Stimulated activated CD4-positive, alpha-beta T cell treated with anti-CD3 and anti-CD28 coated beads, Interleukin-12 subunit alpha, Interleukin-12 subunit beta, amount 100 ng/mL, for 4 hours (primary cell): Measurements from ENCODE around the gene BRF1.
"Not testable (repeated sequence)": the region's sequence is repeated elsewhere in the genome, so short reads cannot be mapped to it uniquely, and the experiment has no call there.

Experiments
- DNase-seq: peaks from one replicate; pipeline ENCODE4 v3.0.0-alpha.2; 2020

The BRF1 gene

DNA sequence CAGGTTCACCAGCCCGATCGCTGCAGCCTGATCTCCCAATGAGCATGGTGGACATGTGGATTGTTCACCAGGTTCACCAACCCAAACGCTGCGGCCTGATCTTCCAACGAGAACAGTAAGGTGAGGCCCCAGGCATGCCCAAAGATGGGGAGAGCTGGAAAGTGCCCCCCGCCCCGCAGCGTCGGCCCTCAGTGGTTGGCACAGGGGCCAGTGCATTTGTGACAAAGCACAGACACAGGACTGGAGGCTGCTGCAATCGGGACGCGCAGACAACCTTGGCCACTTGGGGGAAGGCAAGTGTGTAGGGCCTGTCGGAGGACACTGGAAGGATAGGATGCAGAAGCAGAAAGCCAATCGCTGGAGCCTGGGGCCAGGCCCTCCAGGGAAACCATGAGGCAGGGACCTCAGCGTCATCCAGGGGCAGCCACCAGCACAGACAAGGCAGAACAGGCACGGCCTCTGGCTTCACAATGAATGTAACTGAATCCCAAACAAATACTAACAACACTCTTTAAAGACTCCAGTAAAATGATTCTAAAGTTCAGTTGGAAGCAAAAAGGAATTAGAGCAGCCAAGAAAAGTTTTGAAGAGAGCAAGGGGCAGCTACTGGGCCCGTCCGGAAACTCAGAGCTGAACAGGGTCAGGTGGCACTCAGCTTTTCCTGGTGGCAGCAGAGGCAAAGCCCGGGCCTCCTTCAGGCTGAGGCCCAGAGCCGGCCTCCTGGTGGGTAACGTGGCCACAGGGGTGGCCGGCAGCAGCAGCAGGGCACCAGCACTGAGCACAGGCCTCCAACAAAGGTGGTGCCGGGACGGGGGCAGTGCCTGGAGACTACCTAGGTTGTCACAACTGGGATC is 13.3 kb downstream of the BRF1 start:
- no peak for DNase-seq

DNA sequence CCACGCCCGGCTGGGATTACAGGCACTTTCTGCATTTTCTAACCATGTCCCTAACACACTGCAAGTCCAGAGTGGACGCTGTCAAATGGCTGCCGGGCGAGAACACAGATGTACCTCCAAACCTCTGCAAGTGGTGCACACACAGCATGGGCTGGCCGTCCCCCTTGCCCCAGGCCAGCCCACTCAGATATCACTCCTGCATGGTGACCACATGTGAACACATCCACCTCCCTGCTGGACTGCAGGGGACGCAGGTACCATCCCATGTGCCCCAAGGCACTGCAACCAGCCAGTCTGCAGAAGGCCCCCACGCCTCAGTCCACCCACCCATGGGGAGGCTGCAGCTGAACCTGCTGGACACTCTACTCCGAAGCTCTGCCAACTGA is 14.0 kb downstream of the BRF1 start:
- no peak for DNase-seq

DNA sequence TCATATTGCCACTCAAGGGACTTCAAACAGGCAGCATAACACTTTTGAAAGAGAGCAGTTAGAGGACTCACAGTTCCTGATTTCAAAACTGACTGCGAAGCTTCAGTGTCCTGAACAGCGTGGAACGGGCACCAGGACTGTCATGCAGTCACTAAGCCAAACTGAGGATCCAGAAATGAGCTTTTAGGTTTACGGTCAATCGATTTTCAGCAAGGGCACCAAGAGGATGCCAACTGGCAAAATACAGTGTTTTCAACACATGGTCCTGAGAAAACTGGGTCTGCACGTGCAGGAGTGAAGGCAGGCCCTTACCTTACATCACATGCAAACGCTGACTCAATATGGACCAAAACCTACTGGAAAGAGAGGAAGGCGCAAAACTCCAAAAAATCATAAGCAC is 15.6 kb downstream of the BRF1 start:
- no peak for DNase-seq

DNA sequence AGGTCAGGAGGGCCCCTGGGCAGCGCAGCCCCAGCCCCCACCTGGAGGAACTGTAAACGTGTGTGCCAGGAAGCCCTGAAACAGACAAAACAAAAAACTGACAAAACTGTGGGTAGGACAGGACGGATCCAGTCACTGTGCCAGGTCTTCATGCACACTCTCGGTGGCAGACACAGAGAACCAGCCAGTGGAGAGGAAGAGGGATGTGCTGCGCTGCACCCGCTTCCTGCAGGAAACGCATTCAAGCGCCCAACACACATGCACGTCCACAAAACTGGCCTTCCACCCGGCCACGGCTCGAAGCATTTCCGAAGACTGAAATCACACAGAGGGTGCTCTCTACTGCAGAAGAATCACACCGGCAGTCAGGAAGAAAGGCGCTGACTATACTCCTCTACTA is 16.9 kb downstream of the BRF1 start:
- no peak for DNase-seq

DNA sequence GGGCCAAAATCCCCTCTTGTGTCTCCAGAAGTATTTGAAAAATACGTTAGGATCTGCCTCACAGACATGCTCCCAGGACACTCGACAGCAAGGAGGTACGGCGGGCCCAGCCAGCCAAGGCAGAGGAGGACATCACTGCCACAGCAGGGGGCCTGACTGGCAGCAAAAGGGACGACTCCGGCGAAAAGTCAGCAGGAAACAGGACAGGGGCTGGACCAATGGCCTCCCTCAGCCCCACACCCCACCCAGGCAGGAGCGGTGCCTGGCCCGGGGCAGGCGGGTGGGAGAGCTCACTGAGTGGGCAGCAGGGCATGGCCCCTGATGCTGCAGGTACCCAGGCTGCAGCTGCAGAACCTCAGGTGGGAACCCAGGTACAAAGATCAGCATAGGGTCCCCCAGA is 17.8 kb downstream of the BRF1 start:
- DNase-seq = no peak

DNA sequence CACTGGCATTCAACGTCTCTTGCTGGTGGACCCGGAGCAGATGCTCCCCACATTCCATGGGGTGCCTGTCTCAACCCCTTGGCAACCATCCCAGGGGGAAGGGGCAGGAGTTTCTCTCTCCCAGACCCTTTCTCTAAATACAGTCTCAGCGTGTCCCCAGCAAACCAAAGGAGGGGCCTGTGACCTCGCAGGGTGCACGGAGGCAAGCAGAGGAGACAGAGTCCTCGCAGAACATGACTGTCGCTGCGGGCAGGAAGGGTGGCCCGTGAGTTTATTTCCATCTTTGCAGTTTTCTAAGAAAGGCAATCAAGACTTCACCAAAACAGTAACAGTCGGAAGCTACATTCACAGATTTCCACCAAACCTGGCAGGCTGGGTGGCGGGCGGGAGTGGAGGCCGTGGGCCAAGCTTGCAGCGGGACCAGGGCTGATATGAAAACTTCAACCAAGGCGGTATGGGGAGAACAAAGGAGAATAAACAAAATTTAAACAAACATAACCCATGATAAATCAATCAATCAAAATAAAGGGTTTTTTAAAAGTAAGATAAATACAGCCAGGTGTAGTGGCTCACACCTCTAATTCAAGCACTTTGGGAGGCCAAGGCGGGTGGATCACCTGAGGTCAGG is 18.6 kb downstream of the BRF1 start:
- no peak for DNase-seq

DNA sequence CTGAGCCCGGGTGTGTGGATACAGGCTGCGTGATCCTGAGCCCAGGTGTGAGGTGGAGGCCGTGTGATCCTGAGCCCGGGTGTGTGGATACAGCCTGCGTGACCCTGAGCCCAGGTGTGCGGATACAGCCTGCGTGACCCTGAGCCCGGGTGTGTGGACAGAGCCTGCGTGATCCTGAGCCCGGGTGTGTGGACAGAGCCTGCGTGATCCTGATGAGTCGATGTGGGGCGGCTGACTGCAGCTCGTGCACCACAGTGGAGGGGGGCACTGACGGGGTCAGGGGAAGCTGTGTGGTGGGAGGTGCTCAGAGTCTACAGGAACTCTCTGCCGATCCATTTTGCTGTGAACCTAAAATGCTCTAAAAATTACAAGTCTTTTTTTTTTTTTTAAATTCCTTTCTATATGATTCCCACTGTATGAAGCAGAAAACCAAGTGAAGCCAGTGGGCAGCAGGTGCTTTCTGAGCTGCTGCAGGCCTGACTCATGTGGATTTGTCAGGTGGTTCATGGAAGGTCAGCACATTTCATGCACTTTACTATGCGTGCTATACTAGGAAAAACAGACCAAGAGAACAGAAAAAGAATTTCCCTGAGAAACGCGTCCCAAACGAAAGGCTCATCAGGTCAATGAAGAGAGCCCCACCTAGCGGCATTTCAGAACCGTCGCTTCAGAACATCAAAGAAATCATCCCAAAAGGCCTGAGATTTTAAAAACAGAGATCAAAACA is 19.3 kb downstream of the BRF1 start:
- DNase-seq = no peak

DNA sequence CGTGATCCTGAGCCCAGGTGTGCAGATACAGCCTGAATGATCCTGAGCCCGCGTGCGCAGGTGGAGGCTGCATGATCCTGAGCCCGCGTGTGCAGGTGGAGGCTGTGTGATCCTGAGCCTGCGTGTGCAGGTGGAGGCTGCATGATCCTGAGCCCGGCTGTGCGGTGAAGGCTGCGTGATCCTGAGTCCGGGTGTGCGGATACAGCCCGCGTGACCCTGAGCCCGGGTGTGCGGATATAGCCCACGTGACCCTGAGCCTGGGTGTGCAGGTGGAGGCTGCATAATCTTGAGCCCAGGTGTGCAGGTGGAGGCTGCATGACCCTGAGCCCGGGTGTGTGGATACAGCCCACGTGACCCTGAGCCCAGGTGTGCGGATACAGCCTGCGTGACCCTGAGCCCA is 20.3 kb downstream of the BRF1 start:
- DNase-seq = no peak

DNA sequence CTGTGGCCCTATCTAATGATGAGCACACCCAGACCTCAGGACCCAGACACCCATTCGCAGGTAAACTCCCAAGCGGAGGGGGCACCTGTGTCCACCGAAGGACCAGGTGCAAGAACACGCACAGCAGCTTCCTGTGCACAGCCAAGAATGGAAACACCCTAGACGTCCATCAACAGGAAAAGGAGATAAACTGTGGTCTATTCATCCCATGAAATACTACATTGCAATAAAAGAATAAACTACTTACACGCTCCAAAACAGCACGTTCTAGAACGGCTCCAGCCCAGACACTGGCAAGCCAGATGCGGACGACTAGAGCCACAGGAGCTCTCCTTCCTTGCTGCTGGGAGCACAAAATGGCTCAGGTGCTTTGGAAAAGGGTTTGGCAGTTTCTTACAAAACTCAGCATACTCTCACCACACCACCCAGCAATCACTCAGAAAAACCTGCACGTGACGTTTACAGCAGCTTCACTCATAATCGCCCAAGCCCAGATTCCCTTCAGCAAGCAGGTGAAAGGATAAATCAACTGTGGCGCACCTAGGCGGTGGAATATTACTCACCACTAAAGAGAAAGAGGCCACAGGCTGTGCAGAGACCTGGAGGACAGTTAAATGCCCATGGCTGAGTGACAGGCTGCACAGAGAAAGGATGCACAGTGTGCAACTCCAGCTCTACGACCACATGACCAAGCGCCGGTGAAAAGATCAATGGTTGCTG is 21.0 kb downstream of the BRF1 start:
- DNase-seq = no peak

DNA sequence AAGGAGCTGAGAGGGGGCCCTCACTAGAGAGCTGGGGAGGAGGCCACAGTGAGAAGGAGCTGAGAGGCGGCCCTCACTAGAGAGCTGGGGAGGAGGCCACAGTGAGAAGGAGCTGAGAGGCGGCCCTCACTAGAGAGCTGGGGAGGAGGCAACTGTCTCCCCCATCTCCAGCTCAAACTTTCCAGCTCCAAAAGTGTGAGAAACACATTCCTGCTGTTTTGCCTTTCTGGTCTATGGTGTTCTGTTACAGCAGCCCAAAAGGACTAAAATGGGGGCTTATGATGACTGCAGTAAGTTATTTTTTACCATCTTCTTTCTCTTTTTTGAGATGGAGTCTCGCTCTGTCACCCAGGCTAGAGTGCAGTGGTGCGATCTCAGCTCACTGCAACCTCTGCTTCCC is 23.4 kb downstream of the BRF1 start:
- DNase-seq = not testable (repeated sequence)

DNA sequence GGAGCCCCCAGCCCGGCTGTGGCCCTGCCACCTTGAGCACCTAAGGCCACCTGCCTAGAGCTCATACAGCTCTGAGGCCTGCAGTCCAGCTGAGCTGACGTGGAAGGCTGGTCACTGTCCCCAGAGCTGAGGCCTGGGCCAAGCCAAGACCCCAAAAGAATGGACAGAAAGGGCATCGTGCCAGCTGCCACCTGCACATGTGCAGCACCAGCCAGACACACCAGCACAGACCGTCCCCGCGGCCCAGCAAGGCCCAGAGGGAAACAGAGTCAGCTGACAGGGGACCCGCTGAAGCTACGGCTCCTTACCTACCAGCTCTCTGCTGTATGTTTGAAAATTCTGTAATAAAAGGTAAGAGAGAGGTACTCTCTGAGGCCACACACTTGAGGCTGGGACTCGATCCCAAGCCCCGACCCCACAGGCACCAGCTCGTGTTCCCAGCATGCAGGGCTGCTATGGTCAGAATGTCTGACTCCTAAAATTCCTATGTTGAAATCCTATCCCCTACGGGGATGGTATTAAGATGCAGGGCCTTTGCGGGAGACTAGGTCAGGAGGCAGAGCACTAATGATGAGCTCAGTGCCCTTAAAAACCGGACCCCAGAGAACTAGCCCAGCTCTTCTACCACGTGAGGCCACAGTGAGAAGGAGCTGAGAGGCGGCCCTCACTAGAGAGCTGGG is 25.4 kb downstream of the BRF1 start:
- DNase-seq = no peak

DNA sequence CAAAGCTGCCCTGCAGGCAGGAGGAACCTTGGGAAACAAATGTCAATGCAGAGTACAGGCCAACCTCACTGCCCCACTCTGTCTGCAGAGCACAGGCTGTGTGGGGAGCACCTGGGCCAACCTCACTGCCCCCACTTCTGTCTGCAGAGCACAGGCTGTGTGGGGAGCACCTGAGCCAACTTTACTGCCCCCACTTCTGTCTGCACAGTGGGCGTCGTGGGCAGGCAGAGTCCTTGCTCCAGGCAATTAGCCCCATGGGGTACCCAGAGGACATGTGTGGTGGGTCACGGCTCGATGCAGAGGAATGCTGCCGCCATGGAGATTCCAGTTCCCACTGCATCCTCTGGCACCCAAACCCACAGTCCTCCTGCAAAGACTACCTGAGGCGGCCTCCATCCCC is 26.2 kb downstream of the BRF1 start:
- DNase-seq = no peak

DNA sequence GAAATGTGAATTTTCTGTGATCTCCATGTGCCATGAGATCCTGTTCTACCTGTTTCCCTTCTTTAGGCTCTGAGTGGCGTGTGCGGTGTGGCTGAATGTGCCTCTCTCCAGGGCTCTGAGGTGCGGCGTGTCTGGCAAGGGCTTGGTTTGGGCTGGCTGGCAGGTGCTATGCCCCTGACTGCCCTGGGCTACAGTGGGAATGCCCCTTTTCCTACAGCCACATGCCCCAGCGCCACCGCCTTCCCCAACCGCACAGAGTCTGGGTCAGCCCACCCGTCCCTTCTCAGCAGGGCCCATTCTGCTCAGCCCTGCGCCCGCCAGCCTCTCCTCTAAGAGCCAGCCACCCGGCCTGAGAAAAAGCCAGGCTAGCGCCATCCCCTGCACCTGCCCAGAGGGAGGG is 27.7 kb downstream of the BRF1 start:
- no peak for DNase-seq

DNA sequence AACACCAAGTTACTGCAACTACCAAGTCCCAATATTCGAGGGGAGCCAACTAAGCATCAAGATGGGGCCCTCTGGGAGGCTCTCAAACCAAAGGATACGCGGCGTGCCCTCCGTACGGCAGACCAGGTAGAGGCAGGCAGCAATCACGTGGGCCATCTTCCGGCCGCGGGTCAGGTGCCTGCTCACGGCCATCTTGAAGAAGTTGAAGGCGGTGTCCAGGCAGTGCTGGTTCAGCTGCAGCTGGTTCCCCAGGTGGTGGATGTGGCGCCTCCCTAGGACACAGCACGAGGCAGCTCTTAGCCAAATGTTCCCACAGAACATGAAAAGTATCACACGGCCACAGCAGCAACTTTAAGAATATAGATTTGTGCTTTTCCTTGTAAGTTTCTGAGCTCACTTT is 28.2 kb downstream of the BRF1 start:
- no peak for DNase-seq

DNA sequence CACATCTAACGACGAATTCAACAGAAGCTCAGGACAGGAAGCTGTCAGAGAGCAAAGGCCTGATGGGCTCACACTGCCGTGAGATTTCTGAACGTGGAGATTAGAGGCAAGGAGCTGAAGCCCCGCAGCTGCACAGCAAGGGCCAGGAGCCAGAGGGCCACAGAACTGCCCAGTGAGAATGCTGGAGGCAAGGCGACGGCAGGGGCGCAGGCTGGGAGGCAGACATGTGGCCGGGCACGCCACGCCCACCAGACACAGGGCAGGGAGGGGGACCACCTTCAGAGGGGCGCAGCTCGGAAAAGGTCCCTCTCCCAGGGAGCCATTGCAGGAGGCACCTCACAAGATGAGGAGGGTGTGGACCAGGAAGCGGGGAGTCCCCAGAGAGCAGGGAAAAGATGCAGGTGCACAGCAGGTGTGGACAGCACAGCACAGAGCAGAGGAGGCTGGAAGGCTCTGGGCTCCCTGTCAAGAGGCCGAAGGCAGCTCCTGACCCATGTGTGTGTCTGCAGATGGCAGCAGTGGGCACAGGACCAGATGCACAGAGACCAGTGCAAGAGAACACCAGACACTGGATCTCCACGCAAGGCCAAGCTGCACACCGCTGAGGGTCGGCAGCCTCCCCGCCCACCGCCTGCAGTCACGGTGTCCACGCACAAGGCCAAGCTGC is 29.4 kb downstream of the BRF1 start:
- no peak for DNase-seq

DNA sequence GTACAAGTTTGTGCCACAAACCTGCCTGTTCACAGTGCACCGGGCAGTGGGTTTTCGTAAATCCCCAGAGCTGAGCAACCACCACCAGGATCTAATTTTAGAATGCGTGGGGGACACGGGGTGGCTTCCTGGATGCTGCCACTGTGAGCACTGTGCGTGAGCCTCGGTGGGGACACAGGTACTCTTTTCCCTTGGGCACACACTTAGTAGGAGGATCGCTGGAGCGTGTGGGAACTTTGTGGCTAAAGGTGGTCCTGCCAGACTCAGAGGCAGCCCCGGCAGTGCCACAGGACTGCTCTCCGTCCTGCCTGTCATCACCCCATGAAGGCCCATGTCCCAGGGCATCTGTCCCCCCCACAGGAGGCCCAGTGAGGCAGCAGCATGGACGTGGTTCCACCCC is 31.4 kb downstream of the BRF1 start:
- no peak for DNase-seq

DNA sequence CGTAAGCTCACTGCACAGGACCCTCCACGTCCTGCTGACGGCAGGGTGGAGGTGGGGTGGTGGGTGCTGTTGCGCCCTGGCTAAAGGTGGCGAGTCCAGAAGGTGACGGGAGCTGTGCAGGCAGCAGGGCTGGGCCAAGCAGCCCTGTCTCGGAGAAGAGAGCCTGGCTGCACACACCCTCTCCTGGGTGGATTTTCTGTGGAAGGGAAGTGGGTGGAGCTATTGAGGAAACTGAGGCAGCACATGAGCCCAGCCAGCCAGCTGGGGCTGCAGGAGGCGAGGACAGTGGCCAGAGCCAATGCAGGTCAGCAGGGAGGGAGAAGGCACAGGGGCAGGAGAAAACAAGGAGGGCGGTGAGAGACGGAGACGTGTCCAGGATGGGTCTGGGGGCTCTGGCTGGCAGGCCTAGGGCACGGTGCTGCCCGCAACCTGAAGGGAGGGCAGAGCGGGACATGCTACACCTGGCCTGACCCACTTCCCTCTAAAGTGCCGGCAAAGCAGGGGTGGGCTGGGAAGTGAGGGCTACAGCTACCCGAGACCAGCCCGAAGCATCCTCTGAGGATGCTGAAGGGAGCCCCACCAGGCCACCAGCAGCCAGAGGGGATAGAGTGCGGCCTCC is 32.0 kb downstream of the BRF1 start:
- DNase-seq = no peak

DNA sequence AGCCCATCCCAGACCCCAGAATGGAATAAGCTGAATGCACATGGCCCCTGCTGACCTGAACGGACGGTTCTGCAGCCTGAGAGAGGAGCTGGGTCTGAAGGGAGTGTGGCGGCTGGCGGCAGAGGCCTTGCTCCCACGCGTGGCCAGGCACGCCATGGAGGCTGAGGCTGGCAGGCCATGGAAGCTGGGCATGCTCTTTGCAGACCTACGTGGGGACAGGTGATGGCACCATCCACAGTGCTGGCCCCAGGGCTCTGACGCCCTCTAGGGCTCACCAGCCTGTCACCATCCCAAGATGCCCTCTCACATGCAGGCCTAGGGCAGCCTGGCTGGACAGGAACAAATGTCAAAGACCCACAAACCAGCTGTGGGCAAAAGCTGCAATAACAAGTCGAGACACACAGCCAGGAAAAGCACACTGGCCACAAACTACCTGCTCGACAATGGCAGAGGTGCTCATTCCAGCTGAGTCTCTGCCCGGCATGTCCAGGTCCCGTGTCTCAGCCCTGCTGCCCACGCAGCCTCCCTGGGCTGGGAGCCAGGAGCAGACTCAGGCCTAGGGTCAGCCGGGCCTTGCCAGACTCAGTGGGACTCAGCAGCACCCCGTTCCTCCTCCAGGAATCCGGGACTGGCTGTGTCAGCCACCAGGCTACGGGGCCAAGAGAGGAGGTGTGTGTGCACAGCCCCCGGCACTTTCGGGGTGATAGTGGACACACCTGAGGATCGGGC is 32.8 kb downstream of the BRF1 start:
- DNase-seq = no peak

DNA sequence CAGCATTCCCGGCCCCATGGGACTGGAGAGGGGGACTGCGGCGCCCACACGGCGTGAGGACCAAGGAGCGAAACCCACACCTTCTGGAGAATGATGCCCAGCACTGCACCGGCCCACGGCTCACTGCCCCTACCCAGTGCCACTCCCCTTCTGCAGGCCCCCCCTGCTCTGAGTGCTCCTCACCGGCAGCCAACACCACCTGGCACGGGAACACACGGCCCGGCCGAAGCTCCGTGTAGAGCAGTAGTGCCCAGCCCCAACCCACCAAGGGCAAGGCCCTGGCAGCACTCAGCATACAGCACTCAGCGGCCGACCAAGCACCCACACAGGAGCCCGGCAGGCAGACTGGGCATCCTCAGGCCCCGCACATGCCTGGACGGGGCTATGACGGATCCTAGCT is 39.0 kb downstream of the BRF1 start:
- DNase-seq = no peak

DNA sequence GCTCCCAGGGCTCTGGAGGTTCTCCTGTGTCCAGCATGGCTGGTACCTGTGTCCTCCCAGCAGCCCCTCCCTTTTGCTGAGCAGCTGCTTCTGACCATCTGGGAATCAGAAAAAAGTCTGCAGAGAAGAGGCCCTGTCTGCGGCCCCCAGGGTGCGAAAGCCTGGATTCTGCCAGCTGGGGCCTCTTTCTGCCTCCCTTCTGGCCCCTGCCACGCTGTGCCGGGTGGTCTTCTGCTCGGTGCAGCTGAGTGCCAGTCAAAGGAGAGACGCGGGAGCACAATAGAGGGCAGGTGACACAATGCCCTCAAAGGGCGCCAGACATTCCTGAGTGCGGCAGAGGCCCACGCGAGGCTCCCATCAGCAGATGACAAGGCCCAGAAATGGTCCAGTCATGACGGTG is 39.8 kb downstream of the BRF1 start:
- no peak for DNase-seq

DNA sequence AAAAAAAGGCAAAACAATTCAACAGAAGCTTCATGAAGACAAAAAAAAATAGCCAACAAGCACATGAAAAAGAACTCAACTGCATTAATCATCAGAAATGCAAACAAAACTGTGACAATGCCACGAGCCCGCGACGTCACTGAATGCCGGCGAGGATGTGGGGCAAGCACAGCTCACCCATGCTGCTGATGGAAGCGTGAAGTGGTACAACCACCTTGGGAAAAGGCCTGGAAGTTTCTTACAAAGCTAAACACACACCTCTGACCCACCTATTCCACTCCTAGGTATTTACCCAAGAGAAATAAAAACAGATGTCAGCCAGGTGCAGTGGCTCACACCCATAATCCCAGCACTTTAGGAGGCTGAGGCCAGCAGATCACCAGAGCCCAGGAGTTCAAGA is 42.0 kb downstream of the BRF1 start:
- no peak for DNase-seq
